A549 (cell line): ENCODE measurements around the gene RANBP3. TPM values are rescaled to one million over a fixed set of nuclear protein-coding genes. Genes with fewer than 3 reads are reported as not detected.

ENCODE experiments used
- ATAC-seq, 2 experiments: fragments of 200-7000 bp in 1 of 2; fragments of >200 bp in 1 of 2; cut with Nextera tagmentation in 1 of 2; cut with Tn5 transposase in 1 of 2; 3 replicates each; pipeline versions ENCODE4 v1.8.0 to v1.9.1; 2018 to 2020; ENCODE audit warnings: mild to moderate bottlenecking in 1 of 2, moderate library complexity in 1 of 2
- CTCF ChIA-PET: fragments of 300-600 bp; sonication (Branson Sonifier 250); formaldehyde crosslinking; extraction: SDS; loops from one replicate; lab custom pipeline; 2021; ENCODE audit warnings: antibody characterized with exemption, inconsistent platforms; lab: Yijun Ruan, JAX
- POLR2A ChIA-PET: fragments of 350-600 bp; formaldehyde crosslinking; extraction: SDS; loops from one replicate; lab custom pipeline; 2021; ENCODE audit warnings: antibody characterized with exemption, inconsistent platforms; lab: Yijun Ruan, JAX
- DNase-seq, 2 experiments: peaks; one replicate each; pipeline versions ENCODE4 v3.0.0 to v3.0.0-alpha.2; 2011 to 2016; ENCODE audit warnings: low read depth in 1 of 2, low spot score in 1 of 2
- FAIRE-seq: peaks from 2 replicates; lab custom pipeline; 2011; peaks lifted over from hg19 to GRCh38; lab: Jason Lieb, UNC
- H3K27ac ChIP-seq, 2 experiments: fragments of >200 bp; sonication (Bioruptor Twin); formaldehyde crosslinking; 3 replicates each; pipeline ENCODE4 v1.5.1; 2016 to 2017
- H3K4me1 ChIP-seq: fragments of >200 bp; sonication (Bioruptor Twin); formaldehyde crosslinking; 3 replicates; pipeline ENCODE4 v1.6.1; 2016
- H3K4me2 ChIP-seq: fragments of >200 bp; sonication (Bioruptor Twin); formaldehyde crosslinking; 3 replicates; pipeline ENCODE4 v1.6.1; 2016
- H3K4me3 ChIP-seq: fragments of >200 bp; sonication (Bioruptor Twin); formaldehyde crosslinking; 3 replicates; pipeline ENCODE4 v1.5.1; 2016
- H3K9me3 ChIP-seq: fragments of >200 bp; sonication (Bioruptor Twin); formaldehyde crosslinking; 3 replicates; pipeline ENCODE4 v1.6.1; 2016
- CBX8 ChIP-seq: fragments of 200-600 bp; sonication (generic); IDR thresholded peaks from 2 replicates; pipeline ENCODE4 v1.6.1; 2016
- CEBPB ChIP-seq, 2 experiments: fragments of >200 bp in 1 of 2; sonication (Bioruptor Twin) in 1 of 2; formaldehyde crosslinking in 1 of 2; IDR thresholded peaks; 2 replicates each; pipeline ENCODE4 v1.6.1; 2012 to 2016
- CHD2 ChIP-seq: fragments of 150-350 bp; IDR thresholded peaks from 2 replicates; pipeline ENCODE4 v1.6.1; 2014; ENCODE audit warnings: low read length; ENCODE audit not compliant: partially characterized antibody
- CHD4 ChIP-seq: fragments of 200-600 bp; sonication (generic); IDR thresholded peaks from 2 replicates; pipeline ENCODE4 v1.6.1; 2016; ENCODE audit warnings: antibody characterized with exemption, mild to moderate bottlenecking, borderline replicate concordance
- EHMT2 ChIP-seq: fragments of 200-600 bp; sonication (generic); IDR thresholded peaks from 2 replicates; pipeline ENCODE4 v1.6.1; 2016; ENCODE audit warnings: antibody characterized with exemption, low read depth, mild to moderate bottlenecking, moderate library complexity
- FOSL2 ChIP-seq, 2 experiments: fragments of 450-650 bp in 1 of 2; fragments of >200 bp in 1 of 2; sonication (Bioruptor Twin) in 1 of 2; formaldehyde crosslinking; IDR thresholded peaks; 2 replicates each; pipeline versions ENCODE4 v1.5.0 to v1.6.1; 2016 to 2020; ENCODE audit warnings: mild to moderate bottlenecking in 1 of 2, moderate library complexity in 1 of 2
- FOXS1 ChIP-seq: fragments of 250-450 bp; sonication (Bioruptor Pico); IDR thresholded peaks from 2 replicates; pipeline ENCODE4 v1.5.0; 2020; ENCODE audit warnings: mild to moderate bottlenecking, moderate library complexity
- HDAC2 ChIP-seq: fragments of 200-600 bp; sonication (generic); IDR thresholded peaks from 2 replicates; pipeline ENCODE4 v1.6.1; 2016
- HEYL ChIP-seq: fragments of 250-450 bp; sonication (Bioruptor Pico); IDR thresholded peaks from 2 replicates; pipeline ENCODE4 v1.8.0; 2021; ENCODE audit warnings: mild to moderate bottlenecking, moderate library complexity
- HOXA7 ChIP-seq: fragments of 250-450 bp; sonication (Bioruptor Pico); IDR thresholded peaks from 2 replicates; pipeline ENCODE4 v1.5.0; 2020; ENCODE audit warnings: mild to moderate bottlenecking, moderate library complexity
- KDM5A ChIP-seq: fragments of 200-600 bp; sonication (generic); IDR thresholded peaks from 2 replicates; pipeline ENCODE4 v1.6.1; 2016; ENCODE audit warnings: antibody characterized with exemption, mild to moderate bottlenecking
- MAFK ChIP-seq: fragments of 450-650 bp; IDR thresholded peaks from 2 replicates; pipeline ENCODE4 v1.6.1; 2014; ENCODE audit not compliant: partially characterized antibody
- MYC ChIP-seq: IDR thresholded peaks from 2 replicates; pipeline ENCODE4 v1.6.1; 2012; ENCODE audit warnings: mild to moderate bottlenecking, inconsistent platforms, low read length, improper control_type of control experiment, borderline replicate concordance
- NR3C1 ChIP-seq: fragments of >200 bp; sonication (Bioruptor Twin); formaldehyde crosslinking; IDR thresholded peaks from 3 replicates; pipeline ENCODE4 v1.6.1; 2017
- PHF8 ChIP-seq: fragments of 200-600 bp; sonication (generic); IDR thresholded peaks from 2 replicates; pipeline ENCODE4 v1.6.1; 2016; ENCODE audit warnings: low read depth, mild to moderate bottlenecking, antibody characterized with exemption, moderate library complexity, borderline replicate concordance
- POLR2A ChIP-seq: IDR thresholded peaks from 2 replicates; pipeline ENCODE4 v1.6.1; 2012; ENCODE audit warnings: mild to moderate bottlenecking, low read length
- RNF2 ChIP-seq: fragments of 200-600 bp; sonication (generic); IDR thresholded peaks from 2 replicates; pipeline ENCODE4 v1.6.1; 2016; ENCODE audit warnings: low read depth, mild to moderate bottlenecking, antibody characterized with exemption, moderate library complexity, borderline replicate concordance
- TP53 ChIP-seq: fragments of 250-450 bp; sonication (Bioruptor Pico); IDR thresholded peaks from 2 replicates; pipeline ENCODE4 v1.5.0; 2021; ENCODE audit warnings: mild to moderate bottlenecking, moderate library complexity
- USF2 ChIP-seq: fragments of 450-650 bp; IDR thresholded peaks from 2 replicates; pipeline ENCODE4 v1.6.1; 2014; ENCODE audit warnings: antibody characterized with exemption
- ZFP36 ChIP-seq: fragments of 450-650 bp; IDR thresholded peaks from 2 replicates; pipeline ENCODE4 v1.6.1; 2014; ENCODE audit warnings: borderline replicate concordance; ENCODE audit not compliant: partially characterized antibody
- WGBS: methylation state at CpG from one replicate; pipeline ENCODE4 v1.1.6; 2017; ENCODE audit errors: missing lambda C conversion rate; 5-methylcytosine and 5-hydroxymethylcytosine counted together
- polyA plus RNA-seq, 4 experiments: library from polyadenylated mRNA; depleted of rRNA in 3 of 4; stranded (reverse); fragments of >200 nt; fragmentation: RNase III in 1 of 4; extraction: RNeasy Plus Mini Kit Qiagen cat#74134 plus additional on column Dnase treatment in 1 of 4; gene quantifications; 2 replicates in 3 of 4; 3 replicates in 1 of 4; pipeline ENCODE4 v1.2.3, GENCODE V29; 2011 to 2017

The RANBP3 gene
- polyA plus RNA-seq, 2 of the 4 experiments (the other 2 are of a cell fraction) = 39.2 to 53.5 TPM

- TF ChIP-seq PHF8 (no peak), MAFK (no peak)
- POLR2A ChIA-PET = no interaction called here
- 97% methylated on average over 12 of the region's 12 CpGs for WGBS
- CTCF ChIA-PET = no interaction called here
- H3K4me2 ChIP-seq = no peak overlapping the region
- no peak overlapping the region for H3K27ac ChIP-seq
- H3K4me3 ChIP-seq = no peak overlapping the region
- ATAC-seq (no peak), FAIRE-seq (no peak), DNase-seq (no peak)
- H3K4me1 ChIP-seq = no peaks in the 10 kb centered on the region
- H3K9me3 ChIP-seq = no peaks in the 10 kb centered on the region
These were observed 55.8 kb downstream of the RANBP3 start for GRCh38 chr19:5922161-5922545.

GRCh38 chr19:5921516-5922160, 56.3 kb downstream of the RANBP3 start:
- FAIRE-seq (no peak), ATAC-seq (no peak), DNase-seq (no peak)
- no peak overlapping the region for H3K27ac ChIP-seq
- H3K9me3 ChIP-seq = no peaks in the 10 kb centered on the region
- no peak for TF ChIP-seq POLR2A
- TF ChIP-seq EHMT2 = no peak
- TF ChIP-seq CEBPB (IDR thresholded peaks at IDR 0.05) = no peak
- no peak for TF ChIP-seq MYC
- no peak for TF ChIP-seq FOSL2 (IDR thresholded peaks at IDR 0.05)
- no peak for TF ChIP-seq FOSL2 (CRISPR knock-in tag; IDR thresholded peaks at IDR 0.05)
- no peak for TF ChIP-seq TP53 (CRISPR knock-in tag)
- TF ChIP-seq USF2 = no peak
- TF ChIP-seq HEYL (CRISPR knock-in tag) = no peak
- TF ChIP-seq HDAC2 = no peak
- no peak for TF ChIP-seq CHD4
- TF ChIP-seq CHD2 = no peak
- no peak for TF ChIP-seq HOXA7
- no peak for TF ChIP-seq CBX8
- no peak for TF ChIP-seq ZFP36
- no peak for TF ChIP-seq FOXS1 (CRISPR knock-in tag)
- no peak for TF ChIP-seq NR3C1
- ChIA-PET CTCF (no interaction called here), POLR2A (no interaction called here)
- 94% methylated on average over 21 of the region's 21 CpGs for WGBS
- no peak overlapping the region for H3K4me2 ChIP-seq
- no peaks in the 10 kb centered on the region for H3K4me1 ChIP-seq
- no peak overlapping the region for H3K4me3 ChIP-seq

- 97% methylated on average over 6 of the region's 20 CpGs for WGBS
- DNase-seq (no peak), ATAC-seq (no peak), FAIRE-seq (no peak)
- no peak overlapping the region for H3K4me3 ChIP-seq
- no peaks in the 10 kb centered on the region for H3K9me3 ChIP-seq
- H3K4me1 ChIP-seq = peaks cover 15% of the 10 kb centered on the region
- CTCF ChIA-PET = interaction anchor here (0.6 kb wide), 1 partner anchor 72 kb away, joined by 3 read pairs; no protein-coding TSS in a partner anchor
- TF ChIP-seq CEBPB (IDR thresholded peaks at IDR 0.05) (no peak), KDM5A (no peak), USF2 (no peak), RNF2 (no peak), MAFK (no peak), CHD4 (no peak), HDAC2 (no peak)
- no peak overlapping the region for H3K4me2 ChIP-seq
- POLR2A ChIA-PET = no interaction called here
- H3K27ac ChIP-seq = no peak overlapping the region
These were observed 59.4 kb downstream of the RANBP3 start for GRCh38 chr19:5918463-5919079.
